Right lobe of liver (tissue), 6 donors: Measurements from ENCODE around the gene TBK1. TPM values are rescaled to one million over a fixed set of nuclear protein-coding genes. Genes with fewer than 3 reads are reported as not detected.

Experiments
- ATAC-seq, 4 donors: fragments of 200-7000 bp; cut with Tn5 transposase; one replicate each; pipeline ENCODE4 v1.9.1; 2020; ENCODE audit warnings: mild to moderate bottlenecking in 4 of 4, moderate library complexity in 4 of 4
- DNase-seq, 3 donors: peaks; one replicate each; pipeline ENCODE4 v3.0.0-alpha.2; 2020
- H3K27ac ChIP-seq, 3 donors: fragments of 200-600 bp; one replicate each; pipeline ENCODE4 v1.8.0; 2022
- H3K27me3 ChIP-seq, 2 donors: fragments of 200-600 bp; one replicate each; pipeline ENCODE4 v1.8.0; 2022
- H3K36me3 ChIP-seq, 4 donors: fragments of 200-600 bp; sonication (generic) in 1 of 4; one replicate each; pipeline versions ENCODE4 v1.5.1 to v1.8.0; 2017 to 2022; ENCODE audit warnings: control low read depth in 1 of 4
- H3K4me1 ChIP-seq, 4 donors: fragments of 200-600 bp; sonication (generic) in 1 of 4; one replicate each; pipeline versions ENCODE4 v1.5.1 to v1.8.0; 2017 to 2022; ENCODE audit warnings: control low read depth in 1 of 4
- H3K4me3 ChIP-seq, 3 donors: fragments of 200-600 bp; one replicate each; pipeline ENCODE4 v1.8.0; 2022
- H3K9me3 ChIP-seq, 4 donors: fragments of 200-600 bp; sonication (generic) in 1 of 4; one replicate each; pipeline versions ENCODE4 v1.5.1 to v1.8.0; 2017 to 2022; ENCODE audit warnings: control low read depth in 1 of 4
- POLR2A ChIP-seq: fragments of 450-650 bp; IDR thresholded peaks from one replicate; pipeline ENCODE4 v1.6.1; 2017; ENCODE audit warnings: antibody characterized with exemption, mild to moderate bottlenecking
- WGBS: methylation state at CpG from one replicate; pipeline ENCODE4 v1.1.6; 2018; ENCODE audit warnings: low coverage, low lambda C conversion rate; ENCODE audit not compliant: insufficient coverage; ENCODE audit errors: missing lambda C conversion rate; 5-methylcytosine and 5-hydroxymethylcytosine counted together
- intact Hi-C, 2 donors: fragments of 100-400 bp; cut with DNase I; formaldehyde crosslinking; loops; one replicate each; pipeline versions ENCODE4 v1.11.2 to v1.14.1; 2022
- total RNA-seq, 6 experiments: library from RNA; depleted of rRNA in 2 of 6; stranded (reverse); fragments of >200 nt in 2 of 6; fragmentation: NEBNext Ultra II Directional in 3 of 6; extraction: Animal tissue kit (Norgen Biotek cat#: 25700) in 3 of 6; gene quantifications; one replicate each; pipeline versions ENCODE4 v1.1.0 to v1.2.4, GENCODE V29; 2016 to 2023
- TF ChIP-seq, protein P1 (sequence below), 4 donors: fragments of 200-600 bp in 3 of 4; fragments of 450-650 bp in 1 of 4; IDR thresholded peaks; one replicate each; pipeline versions ENCODE4 v1.5.1 to v1.8.0; 2016 to 2022; ENCODE audit warnings: antibody characterized with exemption in 4 of 4, mild to moderate bottlenecking in 2 of 4
- donor health status: DM: no; HTN: yes; CAD: no.
- donor health status: DM: no; HTN: no; CAD: no.
- donor health status: DM: no; HTN: no; CAD: no.
- donor health status: DM: no; HTN: yes; CAD: no.
- donor health status: DM: no; HTN: yes; CAD: no.

Gene TBK1
- total RNA-seq, 6 experiments from 2014 or later = 9.0 to 21.8 (median 14.0) TPM

DNA sequence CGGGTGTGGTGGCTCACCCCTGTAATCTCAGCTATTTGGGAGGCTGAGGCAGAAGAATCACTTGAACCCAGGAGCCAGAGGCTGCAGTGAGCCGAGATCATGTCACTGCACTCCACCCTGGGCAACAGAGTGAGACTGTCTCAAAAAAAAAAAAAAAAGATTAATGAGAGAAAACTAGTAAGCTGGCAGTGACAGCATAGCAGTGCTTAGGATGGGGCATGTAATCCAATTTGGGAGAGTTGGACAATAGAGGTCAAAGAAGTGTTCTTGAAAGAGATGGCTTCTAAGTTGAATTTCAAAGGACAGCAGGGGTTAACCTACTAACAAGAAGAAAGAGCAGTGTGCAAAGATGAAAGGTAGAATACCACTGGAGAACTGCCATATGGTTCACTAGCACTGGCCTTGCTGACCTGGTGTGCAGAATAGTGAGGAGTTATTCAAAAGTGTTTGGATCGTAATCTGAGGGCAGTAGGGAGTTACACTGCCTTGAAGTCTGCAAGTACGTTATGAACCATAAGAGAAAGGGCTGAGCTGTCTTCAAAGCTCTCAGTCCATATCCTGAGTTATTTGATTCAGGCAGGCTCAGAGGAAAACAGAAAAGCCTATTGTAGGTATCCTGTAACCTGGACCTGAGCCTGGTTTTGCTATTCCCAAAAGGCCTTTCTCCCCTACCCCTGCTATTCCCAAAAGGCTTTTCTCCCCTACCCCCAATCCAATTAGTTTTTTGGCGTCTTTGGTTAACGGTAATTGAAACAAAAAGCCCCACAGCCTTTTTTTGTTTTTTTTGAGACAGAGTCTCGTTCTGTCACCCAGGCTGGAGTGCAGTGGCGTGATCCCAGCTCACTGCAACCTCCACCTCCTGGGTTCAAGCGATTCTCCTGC, 44.3 kb upstream of the TBK1 start:
- ATAC-seq = no peak
- no peak overlapping the region for H3K4me3 ChIP-seq
- H3K27me3 ChIP-seq = no peaks in the 10 kb centered on the region
- DNase-seq = no peak
- H3K9me3 ChIP-seq = no peaks in the 10 kb centered on the region
- H3K4me1 ChIP-seq = peaks cover 0 to 33% (median 11%) of the 10 kb centered on the region in 4 donors
- intact Hi-C loops = no loop called here
- TF ChIP-seq, protein P1, sequence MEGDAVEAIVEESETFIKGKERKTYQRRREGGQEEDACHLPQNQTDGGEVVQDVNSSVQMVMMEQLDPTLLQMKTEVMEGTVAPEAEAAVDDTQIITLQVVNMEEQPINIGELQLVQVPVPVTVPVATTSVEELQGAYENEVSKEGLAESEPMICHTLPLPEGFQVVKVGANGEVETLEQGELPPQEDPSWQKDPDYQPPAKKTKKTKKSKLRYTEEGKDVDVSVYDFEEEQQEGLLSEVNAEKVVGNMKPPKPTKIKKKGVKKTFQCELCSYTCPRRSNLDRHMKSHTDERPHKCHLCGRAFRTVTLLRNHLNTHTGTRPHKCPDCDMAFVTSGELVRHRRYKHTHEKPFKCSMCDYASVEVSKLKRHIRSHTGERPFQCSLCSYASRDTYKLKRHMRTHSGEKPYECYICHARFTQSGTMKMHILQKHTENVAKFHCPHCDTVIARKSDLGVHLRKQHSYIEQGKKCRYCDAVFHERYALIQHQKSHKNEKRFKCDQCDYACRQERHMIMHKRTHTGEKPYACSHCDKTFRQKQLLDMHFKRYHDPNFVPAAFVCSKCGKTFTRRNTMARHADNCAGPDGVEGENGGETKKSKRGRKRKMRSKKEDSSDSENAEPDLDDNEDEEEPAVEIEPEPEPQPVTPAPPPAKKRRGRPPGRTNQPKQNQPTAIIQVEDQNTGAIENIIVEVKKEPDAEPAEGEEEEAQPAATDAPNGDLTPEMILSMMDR (IDR thresholded peaks at IDR 0.05) = no peak
- no peak for TF ChIP-seq POLR2A
- H3K36me3 ChIP-seq = peaks cover 0 to 28% (median 16%) of the 10 kb centered on the region in 4 donors
- WGBS = 78% methylated on average over 9 of the region's 9 CpGs
- H3K27ac ChIP-seq = no peak overlapping the region

DNA sequence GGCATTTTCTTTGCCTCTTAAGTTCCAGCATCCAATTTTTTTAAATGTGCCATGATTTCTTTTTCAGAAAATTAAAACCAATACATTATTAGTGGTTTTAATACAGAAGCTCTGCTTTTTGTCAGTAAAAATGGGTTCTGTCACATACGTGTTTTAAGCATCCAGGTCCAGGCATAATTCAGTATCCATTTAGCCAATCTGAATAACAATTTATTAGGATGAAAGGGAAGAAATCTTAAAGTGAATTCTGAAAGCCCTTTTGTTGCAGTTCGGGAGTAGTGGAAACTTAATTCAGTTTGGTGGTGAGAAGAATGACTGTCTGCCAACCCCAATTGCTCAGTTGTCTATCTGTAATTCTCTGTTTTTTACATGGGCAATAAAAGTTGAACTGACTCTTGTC, 40.5 kb upstream of the TBK1 start:
- H3K27me3 ChIP-seq = no peaks in the 10 kb centered on the region
- TF ChIP-seq, protein P1 (IDR thresholded peaks at IDR 0.05) = no peak
- TF ChIP-seq POLR2A = no peak
- intact Hi-C loops = no loop called here
- no peak overlapping the region for H3K27ac ChIP-seq
- peaks cover 0 to 23% (median 3%) of the 10 kb centered on the region in 4 donors for H3K4me1 ChIP-seq
- 100% methylated on average over 2 of the region's 2 CpGs for WGBS
- ATAC-seq = no peak
- H3K36me3 ChIP-seq = peaks cover 7 to 66% (median 36%) of the 10 kb centered on the region in 4 donors
- no peak for DNase-seq
- H3K4me3 ChIP-seq = no peak overlapping the region
- H3K9me3 ChIP-seq = no peaks in the 10 kb centered on the region

GRCh38 chr12:64412459-64412858, 39.5 kb upstream of the TBK1 start:
- Histone ChIP-seq H3K27ac (no peak overlapping the region), H3K4me1 (peaks cover 0 to 18% (median 3%) of the 10 kb centered on the region in 4 donors), H3K4me3 (no peak overlapping the region), H3K27me3 (no peaks in the 10 kb centered on the region), H3K9me3 (no peaks in the 10 kb centered on the region), H3K36me3 (peaks cover 7 to 76% (median 42%) of the 10 kb centered on the region in 4 donors)
- DNase-seq (no peak), ATAC-seq (no peak)
- TF ChIP-seq, protein P1 (IDR thresholded peaks at IDR 0.05) = no peak
- no peak for TF ChIP-seq POLR2A
- intact Hi-C loops = no loop called here
- 84% methylated on average over 2 of the region's 2 CpGs for WGBS

DNA sequence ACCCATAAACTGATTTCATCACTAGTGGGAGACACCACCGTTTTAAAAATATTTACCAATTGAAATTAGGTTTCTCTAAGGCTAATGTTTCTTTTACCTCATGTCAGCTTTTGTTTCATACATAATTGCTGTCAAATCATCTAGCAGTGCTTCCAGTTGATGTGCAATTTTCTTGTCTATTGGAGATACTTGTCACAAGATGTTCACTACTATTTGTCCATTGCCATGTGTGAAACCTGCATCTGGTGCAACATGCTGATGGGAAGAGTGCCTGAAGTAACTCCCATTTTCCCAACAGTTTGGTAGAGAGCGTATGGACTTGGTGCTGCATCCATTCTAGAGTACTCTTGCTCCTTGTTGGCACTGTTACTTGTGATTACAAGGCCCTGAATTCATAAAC, 38.0 kb upstream of the TBK1 start:
- H3K4me3 ChIP-seq = no peak overlapping the region
- ATAC-seq (no peak), DNase-seq (no peak)
- no peak for TF ChIP-seq POLR2A
- TF ChIP-seq, protein P1 (IDR thresholded peaks at IDR 0.05) = no peak
- intact Hi-C loops = no loop called here
- WGBS = 78% methylated on average over 2 of the region's 2 CpGs
- no peak overlapping the region for H3K27ac ChIP-seq
- peaks cover 0 to 4% (median 0%) of the 10 kb centered on the region in 4 donors for H3K4me1 ChIP-seq
- no peaks in the 10 kb centered on the region for H3K9me3 ChIP-seq
- peaks cover 7 to 90% (median 48%) of the 10 kb centered on the region in 4 donors for H3K36me3 ChIP-seq
- no peaks in the 10 kb centered on the region for H3K27me3 ChIP-seq
